Testis (tissue), 2 donors: Measurements from ENCODE around the gene SLC12A4.

ENCODE experiments used
- CTCF ChIP-seq, 3 experiments: fragments of 450-650 bp in 2 of 3; fragments of 200-600 bp in 1 of 3; sonication (generic) in 1 of 3; IDR thresholded peaks; one replicate each; pipeline ENCODE4 v1.5.1; 2016 to 2019; ENCODE audit warnings: antibody characterized with exemption in 3 of 3, mild to moderate bottlenecking in 2 of 3, moderate library complexity in 1 of 3
- POLR2A ChIP-seq: fragments of 450-650 bp; IDR thresholded peaks from one replicate; pipeline ENCODE4 v1.6.1; 2017; ENCODE audit warnings: antibody characterized with exemption, mild to moderate bottlenecking, moderate library complexity

- TF ChIP-seq POLR2A: no peak
- no peak for TF ChIP-seq CTCF (IDR thresholded peaks at IDR 0.05)
Measured at GRCh38 chr16:67957622-67958021, 10.8 kb downstream of the SLC12A4 start.
